Measurements from ENCODE around the gene TH. TPM values are rescaled to one million over a fixed set of nuclear protein-coding genes. Genes with fewer than 3 reads are reported as not detected.
A peak's percentile ranks its signal among the peaks of the same experiment; 100 is the strongest.

The TH gene
- total and polyA plus RNA-seq, 4 donors = 0.14 to 0.31 TPM; not detected in 2

- H3K27me3 ChIP-seq (ENCODE audit: control insufficient read depth in 3 of 3, insufficient read depth in 3 of 3, low read length in 2 of 3) = no peaks in the 10 kb centered on the region
- no peak overlapping the region for H3K4me3 ChIP-seq
- DNase-seq (peak in 1 of 3 donors; percentile 9), ATAC-seq (ENCODE audit: insufficient read depth, low FRiP score) (no peak)
- H3K9ac ChIP-seq (ENCODE audit: insufficient read depth in 1 of 2, low read length in 2 of 2) = no peak overlapping the region
- no peak overlapping the region for H3K27ac ChIP-seq (ENCODE audit: low read depth in 1 of 2, low read length in 1 of 2)
- TF ChIP-seq CTCF (IDR thresholded peaks at IDR 0.05; ENCODE audit: control extremely low read depth, extremely low read depth) = no peak
- WGBS, 2 donors = 84 to 97% methylated on average over 10 to 12 of the region's 12 CpGs
- no peaks in the 10 kb centered on the region for H3K36me3 ChIP-seq (ENCODE audit: control insufficient read depth in 4 of 4, insufficient read depth in 4 of 4, low read length in 4 of 4)
- peaks cover 0 to 24% (median 2%) of the 10 kb centered on the region in 5 donors for H3K4me1 ChIP-seq (ENCODE audit: control insufficient read depth in 5 of 5, insufficient read depth in 5 of 5, low read length in 5 of 5)
- peaks cover 0 to 4% (median 0%) of the 10 kb centered on the region in 4 donors for H3K9me3 ChIP-seq (ENCODE audit: control insufficient read depth in 4 of 4, insufficient read depth in 3 of 4, low read length in 3 of 4)
These were observed 38.3 kb upstream of the TH start for GRCh38 chr11:2209900-2210321.

- Histone ChIP-seq H3K27me3 (ENCODE audit: control insufficient read depth in 3 of 3, insufficient read depth in 3 of 3, low read length in 2 of 3) (no peaks in the 10 kb centered on the region), H3K27ac (ENCODE audit: low read depth in 1 of 2, low read length in 1 of 2) (no peak overlapping the region), H3K9ac (ENCODE audit: insufficient read depth in 1 of 2, low read length in 2 of 2) (no peak overlapping the region), H3K4me1 (ENCODE audit: control insufficient read depth in 5 of 5, insufficient read depth in 5 of 5, low read length in 5 of 5) (peaks cover 0 to 24% (median 2%) of the 10 kb centered on the region in 5 donors), H3K36me3 (ENCODE audit: control insufficient read depth in 4 of 4, insufficient read depth in 4 of 4, low read length in 4 of 4) (no peaks in the 10 kb centered on the region), H3K4me3 (no peak overlapping the region), H3K9me3 (ENCODE audit: control insufficient read depth in 4 of 4, insufficient read depth in 3 of 4, low read length in 3 of 4) (peaks cover 0 to 4% (median 0%) of the 10 kb centered on the region in 4 donors)
- DNase-seq = peak in 1 of 3 donors; percentile 14
- TF ChIP-seq CTCF (IDR thresholded peaks at IDR 0.05; ENCODE audit: control extremely low read depth, extremely low read depth) = no peak
- 89 to 90% methylated on average over 8 to 11 of the region's 11 CpGs for WGBS, 2 donors
- ATAC-seq (ENCODE audit: insufficient read depth, low FRiP score) = no peak
These were observed 37.8 kb upstream of the TH start for GRCh38 chr11:2209370-2209801.

GRCh38 chr11:2208691-2209369 lies 37.2 kb upstream of the TH start:
- Histone ChIP-seq H3K36me3 (ENCODE audit: control insufficient read depth in 4 of 4, insufficient read depth in 4 of 4, low read length in 4 of 4) (no peaks in the 10 kb centered on the region), H3K27ac (ENCODE audit: low read depth in 1 of 2, low read length in 1 of 2) (no peak overlapping the region), H3K4me1 (ENCODE audit: control insufficient read depth in 5 of 5, insufficient read depth in 5 of 5, low read length in 5 of 5) (peaks cover 0 to 24% (median 2%) of the 10 kb centered on the region in 5 donors), H3K9me3 (ENCODE audit: control insufficient read depth in 4 of 4, insufficient read depth in 3 of 4, low read length in 3 of 4) (peaks cover 0 to 4% (median 0%) of the 10 kb centered on the region in 4 donors), H3K4me3 (no peak overlapping the region), H3K27me3 (ENCODE audit: control insufficient read depth in 3 of 3, insufficient read depth in 3 of 3, low read length in 2 of 3) (no peaks in the 10 kb centered on the region), H3K9ac (ENCODE audit: insufficient read depth in 1 of 2, low read length in 2 of 2) (no peak overlapping the region)
- no peak for TF ChIP-seq CTCF (IDR thresholded peaks at IDR 0.05; ENCODE audit: control extremely low read depth, extremely low read depth)
- ATAC-seq (ENCODE audit: insufficient read depth, low FRiP score) (no peak), DNase-seq (peak in 1 of 3 donors; percentile 21)
- WGBS, 2 donors = 81 to 88% methylated on average over 23 to 24 of the region's 24 CpGs

All from lung (tissue), 12 donors.